HFFc6 (cell line): Measurements from ENCODE around the gene PKIB. TPM values are rescaled to one million over a fixed set of nuclear protein-coding genes. Genes with fewer than 3 reads are reported as not detected.

Source experiments
- DNase-seq: peaks from one replicate; pipeline ENCODE4 v3.0.0-alpha.2; 2018
- H3K27ac Mint-ChIP-seq: 2 replicates; pipeline ENCODE4 v1.8.0; 2020; ENCODE audit warnings: mild to moderate bottlenecking, mixed read lengths
- H3K27me3 Mint-ChIP-seq: 2 replicates; pipeline ENCODE4 v1.8.0; 2021; ENCODE audit warnings: mild to moderate bottlenecking, moderate library complexity, mixed read lengths; ENCODE audit not compliant: insufficient read depth
- H3K36me3 Mint-ChIP-seq: 2 replicates; pipeline ENCODE4 v1.8.0; 2021; ENCODE audit warnings: low read depth, mixed read lengths
- H3K4me1 Mint-ChIP-seq: 2 replicates; pipeline ENCODE4 v1.8.0; 2020; ENCODE audit warnings: low read depth, mixed read lengths
- H3K4me3 Mint-ChIP-seq: 2 replicates; pipeline ENCODE4 v1.8.0; 2020; ENCODE audit warnings: mild to moderate bottlenecking, moderate library complexity, mixed read lengths
- H3K9me3 Mint-ChIP-seq: 2 replicates; pipeline ENCODE4 v1.8.0; 2020; ENCODE audit warnings: mild to moderate bottlenecking, mixed read lengths
- CTCF ChIP-seq: fragments of 200-600 bp; sonication (generic); IDR thresholded peaks from 2 replicates; pipeline ENCODE4 v1.5.0; 2021; ENCODE audit warnings: antibody characterized with exemption, mild to moderate bottlenecking
- total RNA-seq, 6 experiments: library from RNA; stranded (reverse); fragmentation: NEBNext Ultra II Directional; extraction: Animal tissue kit (Norgen Biotek cat#: 25700); gene quantifications; 2 replicates in 1 of 6; 3 replicates in 5 of 6; pipeline ENCODE4 v1.2.3, GENCODE V29; 2021

PKIB gene
- total RNA-seq, 6 experiments from 2014 or later, result 0.22 TPM; not detected in 5

DNA sequence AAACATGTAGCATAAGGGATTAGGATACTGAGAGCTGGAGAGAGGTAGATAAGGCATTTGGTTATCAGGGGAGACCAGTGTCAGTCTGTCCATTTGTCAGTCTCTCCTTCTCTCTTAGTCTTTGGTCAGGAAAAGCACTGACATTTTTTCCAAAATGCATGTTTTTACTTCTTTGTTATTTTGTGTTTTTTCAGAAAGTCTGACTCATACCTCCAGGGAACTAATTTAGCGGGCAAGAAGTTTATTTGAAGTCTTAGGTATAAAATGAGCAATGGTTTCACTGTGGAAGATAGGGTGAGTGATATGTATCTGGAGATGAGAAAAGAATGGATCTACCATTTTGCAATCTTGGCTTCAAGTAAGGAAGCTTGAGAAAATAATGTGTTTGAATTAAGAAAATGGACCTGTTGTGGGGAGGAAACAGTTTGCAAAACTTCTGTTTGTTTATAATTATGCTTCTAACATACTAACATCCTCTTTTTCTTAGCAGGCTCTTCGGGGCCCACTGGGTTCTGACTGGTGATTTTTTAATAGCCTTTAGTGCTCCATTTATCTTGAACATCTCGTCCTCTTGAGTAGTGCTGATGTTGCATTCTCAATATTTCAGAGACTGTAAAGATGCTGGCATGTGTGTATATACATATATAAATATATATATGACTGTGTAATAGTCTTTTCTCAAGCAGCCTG lies 102.4 kb downstream of the PKIB start:
- peaks cover 6% of the 10 kb centered on the region; the same call in 1 of the 2 replicates for H3K4me1 Mint-ChIP-seq
- H3K4me3 Mint-ChIP-seq, result no peak overlapping the region
- no peak for TF ChIP-seq CTCF
- H3K27ac Mint-ChIP-seq, result no peak overlapping the region
- H3K36me3 Mint-ChIP-seq, result no peaks in the 10 kb centered on the region
- H3K27me3 Mint-ChIP-seq, result no peaks in the 10 kb centered on the region; the same call in 1 of the 2 replicates
- H3K9me3 Mint-ChIP-seq, result no peaks in the 10 kb centered on the region
- DNase-seq, result no peak

DNA sequence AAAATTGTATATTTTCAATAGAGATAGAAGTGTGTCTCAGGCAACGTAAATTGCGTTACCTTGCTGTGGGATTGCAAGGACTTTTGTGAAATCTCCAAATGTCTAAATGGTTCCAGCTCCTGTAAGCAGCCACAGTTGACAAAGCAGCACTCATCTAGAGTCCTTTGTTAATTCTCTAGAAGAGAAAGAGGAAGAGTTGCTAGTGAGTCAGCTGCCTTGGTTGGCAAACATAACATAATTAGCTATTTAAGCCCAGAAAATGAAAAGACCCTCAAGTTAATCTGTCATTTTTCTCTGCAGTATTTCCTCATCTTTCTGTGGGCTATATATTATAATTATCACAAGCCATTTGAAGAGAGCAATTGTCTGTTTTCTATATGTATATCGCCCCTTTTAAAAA lies 102.9 kb downstream of the PKIB start:
- no peaks in the 10 kb centered on the region; the same call in 1 of the 2 replicates for H3K27me3 Mint-ChIP-seq
- no peak overlapping the region for H3K27ac Mint-ChIP-seq
- H3K4me1 Mint-ChIP-seq, result peaks cover 6% of the 10 kb centered on the region; the same call in 1 of the 2 replicates
- DNase-seq, result no peak
- H3K9me3 Mint-ChIP-seq, result no peaks in the 10 kb centered on the region
- no peak for TF ChIP-seq CTCF
- no peak overlapping the region for H3K4me3 Mint-ChIP-seq
- no peaks in the 10 kb centered on the region for H3K36me3 Mint-ChIP-seq

DNA sequence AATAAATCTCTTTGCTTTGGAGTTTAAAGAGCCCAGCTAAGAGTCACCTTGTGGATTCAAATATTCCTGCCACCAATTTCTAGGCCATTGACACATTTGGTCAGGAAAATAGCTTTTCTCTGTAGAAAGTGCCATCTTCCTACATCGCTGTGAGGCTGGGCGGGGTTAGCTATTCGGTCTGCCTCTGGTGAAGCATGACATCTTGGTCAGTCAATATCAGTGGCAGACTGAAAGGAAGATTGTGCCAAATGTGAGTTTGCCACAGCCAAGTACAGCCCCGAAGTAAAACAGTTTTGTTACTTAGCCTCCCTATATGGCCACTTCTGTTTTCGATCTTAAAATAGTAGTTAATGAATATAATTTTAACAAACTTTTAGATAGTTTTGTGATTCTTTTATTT lies 103.9 kb downstream of the PKIB start:
- Mint-ChIP-seq H3K27ac (no peak overlapping the region), H3K4me1 (peaks cover 6% of the 10 kb centered on the region; the same call in 1 of the 2 replicates), H3K36me3 (no peaks in the 10 kb centered on the region), H3K4me3 (no peak overlapping the region), H3K9me3 (no peaks in the 10 kb centered on the region), H3K27me3 (no peaks in the 10 kb centered on the region; the same call in 1 of the 2 replicates)
- no peak for TF ChIP-seq CTCF
- DNase-seq, result no peak

GRCh38 chr6:122715725-122716124 lies 105.5 kb downstream of the PKIB start:
- no peak for TF ChIP-seq CTCF
- Mint-ChIP-seq H3K4me3 (no peak overlapping the region), H3K4me1 (peaks cover 6% of the 10 kb centered on the region; the same call in 1 of the 2 replicates), H3K27ac (no peak overlapping the region), H3K9me3 (no peaks in the 10 kb centered on the region), H3K27me3 (no peaks in the 10 kb centered on the region; the same call in 1 of the 2 replicates), H3K36me3 (no peaks in the 10 kb centered on the region)
- no peak for DNase-seq

GRCh38 chr6:122717350-122717749 lies 107.1 kb downstream of the PKIB start:
- Mint-ChIP-seq H3K27ac (no peak overlapping the region), H3K4me1 (peaks cover 4% of the 10 kb centered on the region; the same call in 1 of the 2 replicates)
- DNase-seq, result no peak

More at GRCh38 chr6:122717350-122717749, 107.1 kb downstream of the PKIB start:
- no peaks in the 10 kb centered on the region; the same call in 1 of the 2 replicates for H3K27me3 Mint-ChIP-seq
- no peak overlapping the region for H3K4me3 Mint-ChIP-seq
- H3K36me3 Mint-ChIP-seq, result no peaks in the 10 kb centered on the region
- TF ChIP-seq CTCF, result no peak
- no peaks in the 10 kb centered on the region for H3K9me3 Mint-ChIP-seq
